K562 (cell line): ENCODE data around the gene A1BG.

Experiments used
- ARNT ChIP-seq, 2 experiments: fragments of 450-650 bp; IDR thresholded peaks; 2 replicates each; pipeline ENCODE4 v1.6.1; 2016; ENCODE audit warnings: mild to moderate bottlenecking in 1 of 2
- ATF3 ChIP-seq, 2 experiments: fragments of 450-650 bp in 1 of 2; sonication (generic) in 1 of 2; formaldehyde crosslinking in 1 of 2; IDR thresholded peaks in 1 of 2; conservative IDR thresholded peaks in 1 of 2; 2 replicates each; pipeline versions ENCODE4 v1.6.1 to v1.8.1; 2016 to 2023; ENCODE audit warnings: mild to moderate bottlenecking in 2 of 2, moderate library complexity in 2 of 2, inconsistent platforms in 1 of 2, missing genetic modification reagents in 1 of 2
- CTCF ChIP-seq, 3 experiments: IDR thresholded peaks in 2 of 3; conservative IDR thresholded peaks in 1 of 3; 2 replicates each; pipeline ENCODE4 v1.5.1; 2011 to 2012; ENCODE audit warnings: low read length in 3 of 3, mild to moderate bottlenecking in 3 of 3, control low read depth in 2 of 3, improper control_type of control experiment in 1 of 3, inconsistent platforms in 1 of 3, low read depth in 1 of 3, mixed read lengths in 1 of 3, moderate library complexity in 1 of 3; ENCODE audit not compliant: insufficient read depth in 2 of 3
- JUN ChIP-seq, 2 experiments: sonication (generic) in 1 of 2; formaldehyde crosslinking in 1 of 2; IDR thresholded peaks; 2 replicates each; pipeline versions ENCODE4 v1.6.1 to v1.8.0; 2012 to 2022; ENCODE audit warnings: borderline replicate concordance in 2 of 2, mild to moderate bottlenecking in 2 of 2, improper control_type of control experiment in 1 of 2, low read depth in 1 of 2, low read length in 1 of 2, missing genetic modification reagents in 1 of 2
- MLX ChIP-seq, 2 experiments: fragments of 450-650 bp in 1 of 2; sonication (generic) in 1 of 2; formaldehyde crosslinking; conservative IDR thresholded peaks; 2 replicates each; pipeline versions ENCODE4 v1.4.0 to v1.8.1; 2020 to 2022; ENCODE audit warnings: mild to moderate bottlenecking in 1 of 2, missing genetic modification reagents in 1 of 2
- NFE2L1 ChIP-seq: fragments of 450-650 bp; IDR thresholded peaks from 2 replicates; pipeline ENCODE4 v1.6.1; 2016; ENCODE audit warnings: missing genetic modification characterization, low read depth, mild to moderate bottlenecking, missing compliant biosample characterization, moderate library complexity, borderline replicate concordance
- NRF1 ChIP-seq, 2 experiments: fragments of 450-650 bp; IDR thresholded peaks in 1 of 2; conservative IDR thresholded peaks in 1 of 2; 2 replicates each; pipeline ENCODE4 v1.6.1; 2014; ENCODE audit warnings: mild to moderate bottlenecking in 2 of 2
- RCOR1 ChIP-seq, 2 experiments: IDR thresholded peaks; 2 replicates each; pipeline ENCODE4 v1.6.1; 2012; ENCODE audit warnings: low read depth in 2 of 2, low read length in 2 of 2, borderline replicate concordance in 1 of 2, improper control_type of control experiment in 1 of 2
- TAF1 ChIP-seq: IDR thresholded peaks from 2 replicates; pipeline ENCODE4 v1.6.1; 2011; ENCODE audit warnings: mild to moderate bottlenecking, low read length, moderate library complexity; ENCODE audit not compliant: insufficient read depth, control insufficient read depth, severe bottlenecking; ENCODE audit errors: extremely low read depth
- YY1 ChIP-seq, 3 experiments: IDR thresholded peaks; 2 replicates each; pipeline ENCODE4 v1.6.1; 2011; ENCODE audit warnings: low read length in 2 of 3, mild to moderate bottlenecking in 2 of 3, moderate library complexity in 2 of 3, borderline replicate concordance in 1 of 3, control low read depth in 1 of 3, low read depth in 1 of 3; ENCODE audit not compliant: insufficient read depth in 3 of 3, insufficient replicate concordance in 2 of 3, control insufficient read depth in 1 of 3, insufficient read length in 1 of 3; ENCODE audit errors: extremely low read depth in 1 of 3

- no peak for TF ChIP-seq JUN (IDR thresholded peaks at IDR 0.05; ENCODE audit: borderline replicate concordance, low read depth, low read length)
- no peak for TF ChIP-seq JUN (CRISPR knock-in tag; IDR thresholded peaks at IDR 0.05; ENCODE audit: borderline replicate concordance)
- no peak for TF ChIP-seq RCOR1 (IDR thresholded peaks at IDR 0.05; ENCODE audit: borderline replicate concordance in 1 of 2, low read depth in 2 of 2, low read length in 2 of 2)
- TF ChIP-seq MLX (CRISPR knock-in tag; conservative IDR thresholded peaks at IDR 0.05), result no peak
- TF ChIP-seq NRF1 (conservative IDR thresholded peaks at IDR 0.05 in 1 of 2, IDR thresholded peaks at IDR 0.05 in 1 of 2), result no peak
- no peak for TF ChIP-seq CTCF (IDR thresholded peaks at IDR 0.05 in 2 of 3, conservative IDR thresholded peaks at IDR 0.05 in 1 of 3; ENCODE audit: insufficient read depth in 2 of 3, low read depth in 1 of 3, low read length in 3 of 3)
- TF ChIP-seq YY1 (IDR thresholded peaks at IDR 0.05; ENCODE audit: borderline replicate concordance in 1 of 3, control insufficient read depth in 1 of 3, extremely low read depth in 1 of 3, insufficient read depth in 3 of 3, insufficient read length in 1 of 3, insufficient replicate concordance in 2 of 3, low read depth in 1 of 3, low read length in 2 of 3), result no peak
- TF ChIP-seq ATF3 (IDR thresholded peaks at IDR 0.05), result no peak
- no peak for TF ChIP-seq ATF3 (CRISPR knock-in tag; conservative IDR thresholded peaks at IDR 0.05)
- TF ChIP-seq ARNT (IDR thresholded peaks at IDR 0.05), result no peak
- no peak for TF ChIP-seq NFE2L1 (tag)
- TF ChIP-seq TAF1, result no peak
These were observed 2.3 kb downstream of the A1BG start for GRCh38 chr19:58350871-58351557.
